ENCODE results near the gene HOXD3.

Gene HOXD3

DNA sequence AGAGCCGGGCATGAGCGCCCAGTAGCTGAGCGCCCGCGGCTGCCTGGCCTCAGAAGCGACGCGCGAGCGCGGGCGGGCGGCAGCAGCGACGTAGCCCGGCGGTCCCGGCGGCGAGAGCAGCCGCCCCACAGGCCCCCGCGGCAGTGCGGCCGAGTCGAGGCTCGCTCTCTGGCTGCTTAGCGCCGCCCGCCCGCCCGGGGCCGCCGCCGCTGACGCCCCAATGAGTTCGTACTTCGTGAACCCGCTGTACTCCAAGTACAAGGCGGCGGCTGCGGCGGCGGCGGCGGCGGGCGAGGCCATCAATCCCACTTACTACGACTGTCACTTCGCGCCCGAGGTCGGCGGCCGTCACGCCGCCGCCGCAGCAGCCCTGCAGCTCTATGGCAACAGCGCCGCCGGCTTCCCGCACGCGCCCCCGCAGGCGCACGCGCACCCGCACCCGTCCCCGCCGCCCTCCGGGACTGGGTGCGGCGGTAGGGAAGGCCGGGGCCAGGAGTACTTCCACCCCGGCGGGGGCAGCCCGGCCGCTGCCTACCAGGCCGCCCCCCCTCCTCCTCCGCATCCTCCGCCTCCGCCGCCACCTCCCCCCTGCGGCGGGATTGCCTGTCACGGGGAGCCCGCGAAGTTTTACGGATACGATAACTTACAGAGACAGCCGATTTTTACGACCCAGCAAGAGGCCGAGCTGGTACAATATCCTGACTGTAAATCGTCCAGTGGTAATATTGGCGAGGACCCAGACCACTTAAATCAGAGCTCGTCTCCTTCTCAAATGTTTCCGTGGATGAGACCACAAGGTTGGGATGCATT lies 26.8 kb upstream of the HOXD3 start:
- H3K36me3 ChIP-seq (ENCODE audit: insufficient read depth, low read length), result no peaks in the 10 kb centered on the region
- no peak overlapping the region for H3K4me3 ChIP-seq (ENCODE audit: low read length, poor library complexity, severe bottlenecking)
- no peak overlapping the region for H2AFZ ChIP-seq (ENCODE audit: low read length)
- no peaks in the 10 kb centered on the region for H3K9me2 ChIP-seq (replicated peaks; ENCODE audit: low read depth, low read length)
- H3K4me1 ChIP-seq (ENCODE audit: insufficient read depth, low read length, poor library complexity, severe bottlenecking), result no peaks in the 10 kb centered on the region
- H3K4me2 ChIP-seq (ENCODE audit: low read depth, low read length, poor library complexity, severe bottlenecking), result no peak overlapping the region
- no peak overlapping the region for H3K9ac ChIP-seq (ENCODE audit: low read depth, low read length, poor library complexity, severe bottlenecking)
- H3K9me3 ChIP-seq (ENCODE audit: insufficient read depth, low read depth, low read length), result no peaks in the 10 kb centered on the region
- TF ChIP-seq EZH2phosphoT487 (IDR thresholded peaks at IDR 0.05; ENCODE audit: borderline replicate concordance), result no peak
- TF ChIP-seq, protein P1, sequence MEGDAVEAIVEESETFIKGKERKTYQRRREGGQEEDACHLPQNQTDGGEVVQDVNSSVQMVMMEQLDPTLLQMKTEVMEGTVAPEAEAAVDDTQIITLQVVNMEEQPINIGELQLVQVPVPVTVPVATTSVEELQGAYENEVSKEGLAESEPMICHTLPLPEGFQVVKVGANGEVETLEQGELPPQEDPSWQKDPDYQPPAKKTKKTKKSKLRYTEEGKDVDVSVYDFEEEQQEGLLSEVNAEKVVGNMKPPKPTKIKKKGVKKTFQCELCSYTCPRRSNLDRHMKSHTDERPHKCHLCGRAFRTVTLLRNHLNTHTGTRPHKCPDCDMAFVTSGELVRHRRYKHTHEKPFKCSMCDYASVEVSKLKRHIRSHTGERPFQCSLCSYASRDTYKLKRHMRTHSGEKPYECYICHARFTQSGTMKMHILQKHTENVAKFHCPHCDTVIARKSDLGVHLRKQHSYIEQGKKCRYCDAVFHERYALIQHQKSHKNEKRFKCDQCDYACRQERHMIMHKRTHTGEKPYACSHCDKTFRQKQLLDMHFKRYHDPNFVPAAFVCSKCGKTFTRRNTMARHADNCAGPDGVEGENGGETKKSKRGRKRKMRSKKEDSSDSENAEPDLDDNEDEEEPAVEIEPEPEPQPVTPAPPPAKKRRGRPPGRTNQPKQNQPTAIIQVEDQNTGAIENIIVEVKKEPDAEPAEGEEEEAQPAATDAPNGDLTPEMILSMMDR (conservative IDR thresholded peaks at IDR 0.05; ENCODE audit: low read length), result no peak
- H4K20me1 ChIP-seq (ENCODE audit: insufficient read depth, low read length, poor library complexity, severe bottlenecking), result no peaks in the 10 kb centered on the region
- no peaks in the 10 kb centered on the region for H3F3A ChIP-seq (ENCODE audit: low read depth)
- H3K27me3 ChIP-seq (ENCODE audit: insufficient read depth, low read length, poor library complexity, severe bottlenecking), result no peaks in the 10 kb centered on the region
- no peaks in the 10 kb centered on the region for H3K79me2 ChIP-seq (ENCODE audit: insufficient read depth, low read length)

DNA sequence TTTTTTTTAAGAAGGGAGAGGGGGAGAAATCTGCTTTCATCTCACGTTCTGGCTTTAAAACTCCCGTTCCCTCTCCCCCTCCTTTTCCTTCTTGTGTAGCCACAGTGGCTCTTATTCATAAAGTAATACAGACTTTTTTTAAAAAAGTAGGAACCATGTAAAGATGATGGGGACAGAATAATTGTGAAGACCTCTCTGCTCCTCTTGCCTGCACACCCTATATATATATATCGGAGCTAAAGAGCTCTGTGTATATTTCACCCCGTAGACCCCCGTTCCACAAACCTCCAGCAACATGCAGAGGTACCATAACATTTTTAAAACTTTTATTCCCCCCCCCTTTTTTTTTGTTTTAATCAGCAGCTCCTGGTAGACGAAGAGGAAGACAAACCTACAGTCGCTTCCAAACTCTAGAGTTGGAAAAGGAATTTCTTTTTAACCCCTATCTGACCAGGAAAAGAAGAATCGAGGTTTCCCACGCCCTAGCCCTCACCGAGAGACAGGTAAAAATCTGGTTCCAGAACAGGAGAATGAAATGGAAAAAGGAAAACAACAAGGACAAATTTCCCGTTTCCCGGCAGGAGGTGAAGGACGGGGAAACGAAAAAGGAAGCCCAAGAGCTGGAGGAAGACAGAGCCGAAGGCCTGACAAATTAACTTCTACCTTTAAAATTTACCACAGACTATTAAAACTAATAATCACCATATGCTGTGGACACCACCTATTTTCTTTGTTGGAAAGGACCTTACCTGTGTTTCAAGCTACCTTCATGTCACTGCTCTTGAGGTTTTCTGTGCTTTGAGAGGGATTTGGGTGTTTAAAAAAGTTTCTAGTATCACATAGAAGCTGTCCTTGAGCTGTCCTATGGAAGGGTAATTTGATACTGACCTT lies 25.9 kb upstream of the HOXD3 start:
- no peak overlapping the region for H3K4me2 ChIP-seq (ENCODE audit: low read depth, low read length, poor library complexity, severe bottlenecking)
- H3K79me2 ChIP-seq (ENCODE audit: insufficient read depth, low read length), result no peaks in the 10 kb centered on the region
- no peaks in the 10 kb centered on the region for H3K9me3 ChIP-seq (ENCODE audit: insufficient read depth, low read depth, low read length)
- no peak overlapping the region for H3K9ac ChIP-seq (ENCODE audit: low read depth, low read length, poor library complexity, severe bottlenecking)
- no peaks in the 10 kb centered on the region for H3K36me3 ChIP-seq (ENCODE audit: insufficient read depth, low read length)
- H2AFZ ChIP-seq (ENCODE audit: low read length), result no peak overlapping the region
- H3K27me3 ChIP-seq (ENCODE audit: insufficient read depth, low read length, poor library complexity, severe bottlenecking), result no peaks in the 10 kb centered on the region
- H3F3A ChIP-seq (ENCODE audit: low read depth), result no peaks in the 10 kb centered on the region
- no peak for TF ChIP-seq EZH2phosphoT487 (IDR thresholded peaks at IDR 0.05; ENCODE audit: borderline replicate concordance)
- TF ChIP-seq, protein P1 (conservative IDR thresholded peaks at IDR 0.05; ENCODE audit: low read length), result no peak
- no peaks in the 10 kb centered on the region for H4K20me1 ChIP-seq (ENCODE audit: insufficient read depth, low read length, poor library complexity, severe bottlenecking)
- no peak overlapping the region for H3K4me3 ChIP-seq (ENCODE audit: low read length, poor library complexity, severe bottlenecking)
- no peaks in the 10 kb centered on the region for H3K9me2 ChIP-seq (replicated peaks; ENCODE audit: low read depth, low read length)
- H3K4me1 ChIP-seq (ENCODE audit: insufficient read depth, low read length, poor library complexity, severe bottlenecking), result no peaks in the 10 kb centered on the region

DNA sequence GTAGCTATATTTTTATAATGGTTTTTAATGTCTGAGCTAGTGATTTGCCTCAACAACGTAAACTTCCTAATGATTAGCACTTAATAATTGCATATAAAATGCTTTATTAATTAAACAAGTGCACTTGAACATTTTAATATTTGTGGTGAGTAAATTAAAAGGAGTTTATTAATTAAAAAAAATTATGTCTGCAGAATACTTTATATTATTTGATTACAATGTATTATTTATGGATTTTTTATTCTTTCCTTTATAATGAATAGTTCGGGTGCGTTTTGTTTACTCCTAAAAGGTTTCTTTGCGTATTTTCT lies 25.3 kb upstream of the HOXD3 start:
- Histone ChIP-seq H3K9me2 (replicated peaks; ENCODE audit: low read depth, low read length) (no peaks in the 10 kb centered on the region), H4K20me1 (ENCODE audit: insufficient read depth, low read length, poor library complexity, severe bottlenecking) (no peaks in the 10 kb centered on the region), H3K9me3 (ENCODE audit: insufficient read depth, low read depth, low read length) (no peaks in the 10 kb centered on the region), H3F3A (ENCODE audit: low read depth) (no peaks in the 10 kb centered on the region), H3K4me2 (ENCODE audit: low read depth, low read length, poor library complexity, severe bottlenecking) (no peak overlapping the region), H3K27me3 (ENCODE audit: insufficient read depth, low read length, poor library complexity, severe bottlenecking) (no peaks in the 10 kb centered on the region), H2AFZ (ENCODE audit: low read length) (no peak overlapping the region), H3K9ac (ENCODE audit: low read depth, low read length, poor library complexity, severe bottlenecking) (no peak overlapping the region), H3K36me3 (ENCODE audit: insufficient read depth, low read length) (no peaks in the 10 kb centered on the region), H3K79me2 (ENCODE audit: insufficient read depth, low read length) (no peaks in the 10 kb centered on the region), H3K4me3 (ENCODE audit: low read length, poor library complexity, severe bottlenecking) (no peak overlapping the region), H3K4me1 (ENCODE audit: insufficient read depth, low read length, poor library complexity, severe bottlenecking) (no peaks in the 10 kb centered on the region)
- no peak for TF ChIP-seq EZH2phosphoT487 (IDR thresholded peaks at IDR 0.05; ENCODE audit: borderline replicate concordance)
- TF ChIP-seq, protein P1 (conservative IDR thresholded peaks at IDR 0.05; ENCODE audit: low read length), result no peak
